DMS114 treated with DMSO at 0.1 percent for 48 hours (cell line): ENCODE results near the gene SLC4A7.
A peak's percentile ranks its signal among the peaks of the same experiment; 100 is the strongest.
"Not testable (repeated sequence)": the region's sequence is repeated elsewhere in the genome, so short reads cannot be mapped to it uniquely, and the experiment has no call there.

Experiments used
- DNase-seq: peaks from one replicate; lab custom pipeline; 2025; ENCODE audit not compliant: unreplicated experiment; lab: John Stamatoyannopoulos, UW

The SLC4A7 gene

GRCh38 chr3:27366062-27366591, 118.1 kb downstream of the SLC4A7 start:
- DNase-seq = no peak

DNA sequence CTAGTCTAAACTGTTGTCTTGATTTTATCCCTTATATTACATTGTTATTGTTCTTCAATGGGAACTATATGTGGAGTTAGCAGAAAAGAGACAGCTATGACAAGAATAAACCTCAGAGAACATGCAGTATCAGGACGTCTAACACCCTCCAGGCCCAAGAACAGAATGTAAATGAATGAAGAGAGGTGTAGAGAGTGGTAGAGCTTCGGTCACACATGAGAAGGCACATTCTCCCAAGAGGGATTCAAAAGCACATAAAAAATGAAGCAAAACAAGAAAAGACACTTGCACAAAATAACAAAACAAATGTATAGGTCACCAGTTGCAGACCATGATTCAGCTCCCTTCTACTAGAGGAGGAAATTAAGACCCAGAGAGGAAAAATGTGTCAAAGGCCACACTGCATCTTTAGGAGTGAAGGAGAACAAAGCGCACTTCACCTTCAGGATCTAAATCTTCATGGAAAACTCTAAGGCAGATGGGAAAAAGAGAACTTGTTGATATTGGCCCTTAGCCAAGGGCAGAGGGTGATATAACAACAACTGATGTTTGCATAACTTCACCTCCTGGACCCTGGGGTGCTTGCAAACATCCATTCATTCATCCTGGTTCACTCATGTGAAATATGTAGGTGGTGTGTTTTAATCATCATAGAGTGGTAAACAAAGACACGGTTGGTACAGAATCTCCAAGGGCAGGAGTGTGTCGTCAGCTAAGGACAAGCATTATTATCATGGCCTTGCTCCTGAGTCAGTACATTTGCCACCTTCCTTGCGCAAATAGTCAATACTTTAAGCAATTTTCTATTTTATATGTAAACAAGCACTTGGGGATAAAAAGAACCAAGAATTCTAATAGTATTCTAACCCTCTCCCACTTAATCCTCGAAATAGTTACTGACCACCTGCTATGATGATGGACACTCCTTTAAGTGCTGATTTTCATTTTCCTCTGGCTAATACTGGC, 123.8 kb downstream of the SLC4A7 start:
- DNase-seq = no peak

- DNase-seq = no peak
Observed at GRCh38 chr3:27358372-27358771, 125.8 kb downstream of the SLC4A7 start.

- peak; percentile 15 for DNase-seq
Observed at GRCh38 chr3:27357665-27358258, 126.4 kb downstream of the SLC4A7 start.

- DNase-seq = no peak
Observed at GRCh38 chr3:27356976-27357375, 127.2 kb downstream of the SLC4A7 start.

- DNase-seq = no peak
Observed at GRCh38 chr3:27354588-27355203, 129.5 kb downstream of the SLC4A7 start.

GRCh38 chr3:27354161-27354560, 130.0 kb downstream of the SLC4A7 start:
- no peak for DNase-seq

- no peak for DNase-seq
Observed at GRCh38 chr3:27353221-27353620, 131.0 kb downstream of the SLC4A7 start.

GRCh38 chr3:27352047-27352446, 132.1 kb downstream of the SLC4A7 start:
- no peak for DNase-seq

GRCh38 chr3:27349832-27350231, 134.4 kb downstream of the SLC4A7 start:
- no peak for DNase-seq

GRCh38 chr3:27345959-27346865, 138.0 kb downstream of the SLC4A7 start:
- no peak for DNase-seq

- no peak for DNase-seq
Observed at GRCh38 chr3:27345493-27345892, 138.7 kb downstream of the SLC4A7 start.

GRCh38 chr3:27345045-27345444, 139.1 kb downstream of the SLC4A7 start:
- no peak for DNase-seq

DNA sequence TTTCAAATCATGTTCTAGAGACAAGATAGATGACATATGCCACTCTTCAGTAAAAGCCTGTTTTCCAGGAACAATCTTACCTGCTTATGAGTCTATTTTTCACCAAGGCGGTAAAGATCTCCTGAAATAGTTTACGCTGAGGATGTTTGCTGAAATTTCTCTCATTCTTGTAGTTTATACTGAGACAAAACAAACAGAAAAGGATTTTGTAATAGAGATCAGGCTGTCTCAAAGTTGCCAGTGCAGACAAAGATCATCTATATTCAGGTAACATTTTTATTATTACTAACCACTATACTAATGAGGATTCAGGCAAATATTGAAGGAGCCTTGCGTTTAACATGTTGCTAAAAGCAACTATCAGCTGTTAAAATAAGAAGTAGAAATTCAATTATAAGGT, 140.0 kb downstream of the SLC4A7 start:
- DNase-seq = no peak

- DNase-seq = no peak
Observed at GRCh38 chr3:27342267-27342666, 141.9 kb downstream of the SLC4A7 start.

- no peak for DNase-seq
Observed at GRCh38 chr3:27340534-27340933, 143.7 kb downstream of the SLC4A7 start.

DNA sequence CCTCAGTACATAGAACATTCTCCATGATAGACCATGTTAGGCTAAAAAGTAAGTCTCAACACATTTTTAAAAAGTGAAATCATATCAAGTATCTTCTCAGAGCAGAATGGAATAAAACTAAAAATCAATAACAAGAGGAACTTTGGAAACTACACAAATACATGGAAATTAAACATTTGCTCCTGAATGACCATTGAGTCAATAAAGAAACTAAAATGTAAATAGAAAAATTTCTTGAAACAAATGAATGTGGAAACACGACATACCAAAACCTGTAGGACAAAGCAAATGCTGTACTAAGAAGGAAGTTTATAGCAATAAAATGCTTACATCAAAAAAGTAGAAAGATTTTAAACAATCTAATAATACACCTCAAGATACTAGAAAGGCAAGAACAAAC, 148.6 kb downstream of the SLC4A7 start:
- no peak for DNase-seq

DNA sequence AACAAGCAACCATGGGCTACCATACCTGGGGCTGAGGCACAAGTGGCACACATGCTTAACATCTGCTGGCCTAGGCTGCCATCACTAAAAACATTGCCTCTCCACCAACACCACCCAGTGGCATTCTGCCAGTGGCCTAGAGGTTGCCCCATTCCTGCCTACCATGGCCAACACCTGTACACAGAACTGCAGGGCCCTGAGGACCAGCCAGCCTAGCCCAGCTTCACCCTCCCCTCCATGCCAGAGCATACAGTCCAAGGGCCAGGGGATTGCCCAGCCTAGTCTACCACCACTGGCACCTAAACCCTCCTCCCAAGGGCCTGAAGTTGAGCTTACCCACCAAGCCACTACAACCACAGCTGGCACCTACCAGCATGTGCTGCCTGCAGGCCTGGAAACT, 150.3 kb downstream of the SLC4A7 start:
- DNase-seq = no peak

DNA sequence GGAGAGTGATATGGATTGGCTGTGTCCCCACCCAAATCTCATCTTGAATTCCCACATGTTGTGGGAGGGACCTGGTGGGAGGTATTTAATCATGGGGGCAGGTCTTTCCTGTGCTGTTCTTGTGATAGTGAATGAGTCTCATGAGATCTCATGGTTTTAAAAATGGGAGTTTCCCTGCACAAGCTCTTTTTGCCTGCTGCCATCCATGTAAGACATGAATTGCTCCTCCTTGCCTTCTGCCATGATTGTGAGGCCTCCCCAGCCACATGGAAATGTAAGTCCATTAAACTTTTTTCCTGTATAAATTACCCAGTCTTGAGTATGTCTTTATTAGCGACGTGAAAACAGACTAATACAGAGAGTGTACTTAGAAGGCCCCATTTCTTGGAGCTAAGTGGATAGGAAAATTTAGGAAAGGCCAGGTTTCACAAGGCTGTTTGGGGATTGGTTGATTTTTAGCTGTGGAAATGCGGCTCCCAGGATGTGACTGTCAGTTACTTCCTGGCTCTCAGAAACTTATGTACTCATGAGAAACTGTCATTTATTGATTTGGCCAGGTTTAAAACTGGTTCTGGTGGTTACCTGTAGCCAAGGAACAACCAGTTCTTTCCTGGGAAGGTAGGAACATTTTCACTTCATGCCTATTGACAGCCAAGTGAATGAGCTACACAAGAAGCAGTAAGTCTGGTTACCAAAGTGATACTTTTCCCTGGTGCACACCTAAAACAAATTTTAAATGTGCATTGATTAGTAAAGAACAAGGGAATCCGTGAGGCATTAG, 155.0 kb downstream of the SLC4A7 start:
- not testable (repeated sequence) for DNase-seq
